ENCODE data around the gene POLR3B.

The POLR3B gene

GRCh38 chr12:106412563-106412962 lies 55.0 kb downstream of the POLR3B start:
- DNase-seq (ENCODE audit: low spot score) = no peak

DNA sequence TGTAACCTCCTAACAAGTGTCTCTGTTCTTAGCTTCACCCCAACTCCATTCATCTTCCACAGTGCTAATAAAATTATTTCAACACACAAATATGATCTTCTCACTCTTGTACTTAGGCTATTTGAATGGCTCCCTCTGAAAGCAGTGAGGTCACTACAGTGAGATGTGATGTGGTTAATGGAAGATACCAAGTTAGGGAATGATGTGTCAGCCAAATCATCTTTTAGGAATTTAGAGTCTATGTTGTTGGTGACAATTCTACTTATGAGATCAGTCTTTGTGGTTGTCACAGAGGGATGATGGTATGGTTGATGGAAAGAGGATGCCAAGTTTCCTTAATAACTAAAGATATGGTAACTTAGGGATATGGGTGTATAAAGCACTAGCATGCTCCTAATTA lies 57.6 kb downstream of the POLR3B start:
- no peak for DNase-seq (ENCODE audit: low spot score)

- no peak for DNase-seq (ENCODE audit: low spot score)
Measured at GRCh38 chr12:106416273-106416672, 58.7 kb downstream of the POLR3B start.

DNA sequence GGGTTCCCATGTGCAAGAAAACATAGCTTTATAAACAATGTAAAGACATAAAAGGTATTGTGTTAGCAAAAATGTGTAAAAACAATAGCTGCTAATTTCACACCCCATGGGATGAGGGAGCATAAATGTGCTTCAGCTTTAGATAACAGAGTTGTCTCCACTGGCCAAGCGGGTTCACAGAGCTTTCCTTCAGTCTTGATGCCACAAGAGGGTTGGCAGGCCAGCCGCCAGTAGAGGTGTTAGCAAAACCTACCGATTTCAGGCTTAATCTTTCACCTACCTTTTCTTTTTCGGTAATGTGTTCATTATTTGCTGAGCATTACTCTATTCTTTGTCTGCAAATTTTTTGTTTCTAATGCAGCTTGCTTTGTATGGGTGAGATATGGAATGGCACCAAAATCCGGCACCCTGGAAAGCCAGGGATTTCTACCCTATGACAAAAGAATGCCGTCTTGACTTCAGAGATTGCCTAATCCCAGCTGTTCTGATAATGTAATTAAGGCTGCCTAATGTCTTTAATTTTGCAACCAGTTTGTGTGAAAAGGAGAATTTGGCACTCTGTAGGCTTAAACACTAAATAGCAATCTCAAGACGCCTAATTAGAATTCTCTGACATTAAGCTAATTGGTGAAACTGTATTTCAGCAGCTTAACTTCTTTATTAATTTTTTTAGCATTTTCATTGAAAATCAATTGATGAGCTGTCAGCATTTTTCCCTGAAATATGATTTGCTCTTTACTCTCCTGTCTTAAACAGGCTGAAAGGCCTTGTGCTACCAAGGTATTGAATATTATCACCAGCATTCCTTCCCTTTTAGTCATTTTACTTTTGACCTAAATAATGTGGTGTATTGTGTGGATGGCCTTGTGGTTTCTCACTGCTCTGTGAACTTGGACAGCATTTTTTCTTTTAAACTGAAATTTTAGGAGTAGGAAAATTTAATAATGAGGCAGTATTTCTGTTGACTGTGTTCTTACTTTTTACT lies 60.7 kb downstream of the POLR3B start:
- no peak for DNase-seq (ENCODE audit: low spot score)

GRCh38 chr12:106418970-106419369 lies 61.4 kb downstream of the POLR3B start:
- no peak for DNase-seq (ENCODE audit: low spot score)

DNA sequence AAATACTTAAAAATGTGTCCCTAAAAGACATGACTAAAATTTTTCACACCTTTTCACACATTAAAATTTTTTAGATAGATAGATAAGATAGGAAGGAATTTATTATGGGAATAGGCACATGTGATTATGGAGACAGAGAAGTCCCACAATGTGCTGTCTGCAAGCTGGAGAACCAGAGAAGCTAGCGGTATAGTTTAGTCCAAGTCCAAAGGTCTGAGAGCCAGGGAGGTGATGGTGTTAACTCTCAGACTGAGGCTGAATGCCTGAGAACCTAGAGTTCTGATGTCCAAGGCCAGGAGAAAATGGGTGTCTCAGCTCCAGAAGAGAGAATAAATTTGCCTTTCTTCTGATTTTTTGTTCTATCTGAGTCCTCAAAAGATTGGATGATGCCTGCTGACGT lies 65.7 kb downstream of the POLR3B start:
- no peak for DNase-seq (ENCODE audit: low spot score)

DNA sequence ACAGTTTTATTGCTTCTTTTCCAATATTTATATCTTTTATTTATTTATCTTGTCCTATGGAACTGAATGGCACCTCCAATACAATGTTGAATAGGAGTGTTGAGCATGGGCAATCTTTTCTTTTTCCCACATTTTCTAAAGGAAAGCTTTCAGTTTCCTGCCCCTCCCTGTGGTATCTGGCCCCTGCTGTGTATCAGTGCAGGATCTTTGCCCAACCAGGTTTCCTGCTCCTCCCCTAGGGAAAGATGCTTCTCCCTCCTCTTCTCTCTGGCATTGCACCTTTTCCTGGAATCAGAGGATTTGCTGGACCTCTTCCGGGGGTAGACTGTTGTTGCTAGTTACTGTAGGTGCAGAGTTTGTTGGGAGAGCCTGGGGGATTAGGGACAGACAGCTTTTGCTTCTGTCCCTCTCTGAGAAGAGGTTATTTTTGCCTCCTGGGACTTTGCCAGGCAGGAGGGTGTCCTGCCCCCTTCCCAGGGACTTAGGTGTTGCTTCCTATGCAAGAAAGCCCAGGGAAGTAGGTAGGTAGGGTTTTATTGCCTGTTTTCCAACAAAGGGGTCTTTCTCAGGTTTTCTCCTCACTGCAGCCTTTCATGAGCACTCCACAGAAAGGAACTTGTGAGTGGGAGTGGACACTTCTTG lies 67.6 kb downstream of the POLR3B start:
- DNase-seq (ENCODE audit: low spot score) = no peak

GRCh38 chr12:106427917-106428316 lies 70.4 kb downstream of the POLR3B start:
- no peak for DNase-seq (ENCODE audit: low spot score)

DNA sequence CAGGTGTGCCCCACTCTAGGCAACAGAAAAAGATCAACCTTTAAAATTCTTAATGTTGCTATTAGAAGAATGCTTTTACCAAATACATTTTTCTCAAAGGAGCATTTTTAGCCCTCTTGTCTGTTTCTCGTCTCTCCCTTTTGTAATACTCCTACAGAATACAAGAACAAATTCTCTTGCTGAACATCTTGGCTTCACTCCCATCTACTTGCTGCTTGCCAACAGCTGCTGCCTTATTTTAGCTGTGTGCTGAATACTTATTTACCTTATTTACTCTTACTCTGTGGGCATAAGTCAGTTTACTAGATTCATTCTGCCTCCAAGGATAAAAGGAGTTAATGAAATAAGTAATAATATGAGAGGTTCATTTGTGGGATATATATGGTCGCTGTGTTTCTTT lies 70.8 kb downstream of the POLR3B start:
- DNase-seq (ENCODE audit: low spot score) = no peak

DNA sequence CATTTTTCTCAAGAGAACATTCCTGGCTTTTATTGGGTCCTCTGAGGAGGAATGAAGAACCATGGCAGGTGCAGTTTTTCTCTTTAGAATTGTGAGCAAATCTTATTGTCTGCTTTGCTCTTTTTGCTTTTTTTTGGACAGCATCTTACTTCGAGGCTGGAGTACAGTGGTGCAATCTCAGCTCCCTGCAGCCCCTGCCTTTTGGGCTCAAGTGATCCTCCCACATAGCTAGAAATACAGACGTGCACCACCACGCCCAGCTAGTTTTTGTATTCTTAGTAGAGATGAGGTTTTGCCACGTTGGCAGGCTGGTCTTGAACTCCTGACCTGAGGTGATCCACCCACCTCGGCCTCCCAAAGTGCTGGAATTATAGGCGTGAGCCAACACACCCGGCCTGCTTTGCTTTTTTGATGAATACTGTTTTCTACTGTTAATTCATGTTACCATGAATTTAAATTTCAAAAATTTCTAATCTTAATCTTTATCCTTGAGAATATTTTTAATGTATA lies 71.5 kb downstream of the POLR3B start:
- DNase-seq (ENCODE audit: low spot score) = no peak

DNA sequence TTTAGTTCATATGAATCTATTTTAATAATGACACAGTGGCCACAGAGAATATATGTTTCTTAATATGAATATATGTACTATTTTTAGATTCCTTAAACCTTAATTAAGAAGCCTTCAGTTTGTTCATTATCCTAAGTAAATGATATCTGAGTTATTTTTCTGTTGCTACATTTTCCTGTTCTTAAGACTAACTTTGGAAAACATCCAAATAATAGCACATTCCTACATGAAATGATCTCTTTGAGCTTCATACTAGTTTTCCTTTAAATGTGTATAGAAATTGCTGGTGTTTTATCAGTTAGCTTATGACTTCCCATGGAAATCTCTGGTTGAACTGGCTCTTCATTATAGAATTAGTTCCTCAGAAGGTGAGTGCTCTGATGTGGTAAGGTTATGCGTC lies 72.1 kb downstream of the POLR3B start:
- no peak for DNase-seq (ENCODE audit: low spot score)

GRCh38 chr12:106431839-106432411 lies 74.4 kb downstream of the POLR3B start:
- DNase-seq (ENCODE audit: low spot score) = no peak

GRCh38 chr12:106433055-106433454 lies 75.5 kb downstream of the POLR3B start:
- no peak for DNase-seq (ENCODE audit: low spot score)

GRCh38 chr12:106434526-106434925 lies 77.0 kb downstream of the POLR3B start:
- DNase-seq (ENCODE audit: low spot score) = no peak

GRCh38 chr12:106436164-106436563 lies 78.6 kb downstream of the POLR3B start:
- no peak for DNase-seq (ENCODE audit: low spot score)

DNA sequence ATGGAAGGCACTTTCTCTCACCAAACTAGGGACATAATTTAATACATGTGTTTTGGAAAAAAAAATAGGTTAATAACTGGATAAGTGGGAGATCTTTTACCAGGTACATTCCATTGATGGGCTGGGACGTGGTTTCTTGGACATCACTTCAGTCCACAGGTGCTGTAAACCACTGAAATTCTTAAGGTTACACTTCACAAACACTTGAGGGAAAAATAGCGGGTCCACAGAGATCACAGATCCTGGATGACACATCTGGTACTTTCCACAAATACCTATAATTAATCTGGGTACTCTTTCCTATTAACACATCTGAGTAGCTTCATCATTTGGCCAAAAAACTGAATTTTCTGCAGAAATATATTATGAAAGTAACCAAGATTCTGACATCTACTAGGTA lies 85.0 kb downstream of the POLR3B start:
- DNase-seq (ENCODE audit: low spot score) = no peak

DNA sequence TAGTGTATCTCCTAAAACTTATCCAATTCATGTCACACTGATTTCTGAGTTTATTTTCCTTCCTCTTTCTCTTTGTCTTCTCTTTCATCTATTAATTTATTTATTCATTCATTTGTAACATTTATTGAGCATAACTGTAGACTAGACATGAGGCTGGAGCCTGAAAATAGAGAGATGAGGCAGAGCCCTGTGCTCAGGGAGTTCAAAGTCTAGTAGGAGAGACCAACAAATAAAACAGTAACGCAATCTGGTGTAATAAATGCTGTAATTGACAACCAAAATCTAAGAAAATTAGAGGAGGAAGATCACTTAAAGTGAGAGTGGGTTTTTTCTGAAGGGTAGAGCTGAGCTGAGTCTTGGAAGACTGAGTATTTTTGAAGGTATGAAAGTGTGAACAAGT lies 87.5 kb downstream of the POLR3B start:
- DNase-seq (ENCODE audit: low spot score) = no peak

GRCh38 chr12:106445959-106446358 lies 88.4 kb downstream of the POLR3B start:
- DNase-seq (ENCODE audit: low spot score) = no peak

- DNase-seq (ENCODE audit: low spot score) = no peak
Measured at GRCh38 chr12:106446419-106447092, 89.0 kb downstream of the POLR3B start.

- DNase-seq (ENCODE audit: low spot score) = no peak
Measured at GRCh38 chr12:106452309-106452708, 94.8 kb downstream of the POLR3B start.

- DNase-seq (ENCODE audit: low spot score) = no peak
Measured at GRCh38 chr12:106455111-106455510, 97.6 kb downstream of the POLR3B start.

DNA sequence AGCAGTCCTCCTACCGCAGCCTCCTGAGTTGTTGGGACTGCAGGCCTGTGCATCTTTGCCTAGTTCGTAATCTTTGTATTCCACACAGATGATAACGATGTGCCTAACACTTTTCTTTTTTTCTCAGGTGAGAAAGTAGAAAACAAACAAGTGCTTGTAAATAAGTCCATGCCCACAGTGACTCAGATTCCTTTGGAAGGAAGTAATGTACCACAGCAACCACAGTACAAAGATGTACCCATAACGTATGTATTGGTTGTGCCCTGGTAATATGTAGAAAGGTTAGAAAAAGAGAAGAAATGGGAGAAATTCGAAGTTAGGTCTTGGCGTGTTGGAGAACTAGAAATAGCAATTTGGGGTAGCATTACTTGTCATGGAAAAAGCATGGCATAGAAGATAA lies 101.6 kb downstream of the POLR3B start:
- no peak for DNase-seq (ENCODE audit: low spot score)

Data from SK-N-DZ (cell line).